Measurements from ENCODE around the gene RNGTT.

RNGTT gene

GRCh38 chr6:88587150-88587520, 376.3 kb downstream of the RNGTT start:
- no peak for TF ChIP-seq CTCF (IDR thresholded peaks at IDR 0.05)

- TF ChIP-seq CTCF (IDR thresholded peaks at IDR 0.05): no peak
Measured at GRCh38 chr6:88586371-88587149, 376.9 kb downstream of the RNGTT start.

GRCh38 chr6:88585276-88585692, 378.1 kb downstream of the RNGTT start:
- no peak for TF ChIP-seq CTCF (IDR thresholded peaks at IDR 0.05)

GRCh38 chr6:88584581-88585275, 378.7 kb downstream of the RNGTT start:
- no peak for TF ChIP-seq CTCF (IDR thresholded peaks at IDR 0.05)

GRCh38 chr6:88577461-88577860, 386.0 kb downstream of the RNGTT start:
- TF ChIP-seq CTCF (IDR thresholded peaks at IDR 0.05): no peak

- TF ChIP-seq CTCF (IDR thresholded peaks at IDR 0.05): no peak
Measured at GRCh38 chr6:88575536-88575935, 387.9 kb downstream of the RNGTT start.

GRCh38 chr6:88574651-88575050, 388.8 kb downstream of the RNGTT start:
- TF ChIP-seq CTCF (IDR thresholded peaks at IDR 0.05): no peak
